Muscle layer of colon (tissue), 2 donors: Measurements from ENCODE around the gene DYRK1A.
"Not testable (repeated sequence)": the region's sequence is repeated elsewhere in the genome, so short reads cannot be mapped to it uniquely, and the experiment has no call there.

ENCODE experiments used
- H3K27ac ChIP-seq: one replicate; pipeline ENCODE4 v1.7.0; 2013; ENCODE audit warnings: low read depth, mild to moderate bottlenecking, low read length, moderate library complexity
- H3K27me3 ChIP-seq, 2 donors: one replicate each; pipeline ENCODE4 v1.7.0; 2013; ENCODE audit warnings: low read length in 2 of 2, mild to moderate bottlenecking in 2 of 2; ENCODE audit not compliant: insufficient read depth in 2 of 2, control insufficient read depth in 1 of 2
- H3K36me3 ChIP-seq: one replicate; pipeline ENCODE4 v1.7.0; 2013; ENCODE audit warnings: mild to moderate bottlenecking, low read length; ENCODE audit not compliant: insufficient read depth
- H3K4me1 ChIP-seq: one replicate; pipeline ENCODE4 v1.7.0; 2013; ENCODE audit warnings: mild to moderate bottlenecking, low read length; ENCODE audit not compliant: insufficient read depth
- H3K4me3 ChIP-seq, 2 donors: one replicate each; pipeline ENCODE4 v1.7.0; 2013; ENCODE audit warnings: low read length in 2 of 2, low read depth in 1 of 2, mild to moderate bottlenecking in 1 of 2, moderate library complexity in 1 of 2
- H3K9ac ChIP-seq: one replicate; pipeline ENCODE4 v1.7.0; 2013; ENCODE audit warnings: low read length
- H3K9me3 ChIP-seq: one replicate; pipeline ENCODE4 v1.7.0; 2013; ENCODE audit warnings: mild to moderate bottlenecking, low read length
- donor health status: abdominal sarcoma.
- donor health status: Adenocarcinoma of cecum.

DYRK1A gene

GRCh38 chr21:37366482-37367316 lies at the start of gene DYRK1A:
Gene DYRK1A (plus strand): TSS chr21:37366773. CDS start chr21:37420375, 53,602 bp downstream.
- H3K9ac ChIP-seq = peak within 1 kb of the TSS; percentile 84
- H3K27me3 ChIP-seq = no peaks in the 10 kb centered on the region
- no peaks in the 10 kb centered on the region for H3K9me3 ChIP-seq
- H3K4me1 ChIP-seq = peaks cover 38% of the 10 kb centered on the region
- peak within 1 kb of the TSS; percentile 95 for H3K27ac ChIP-seq
- H3K4me3 ChIP-seq = peak within 1 kb of the TSS; percentile 93 to 95
- no peaks in the 10 kb centered on the region for H3K36me3 ChIP-seq

GRCh38 chr21:37319551-37319950 lies 47.0 kb upstream of the DYRK1A start:
- Histone ChIP-seq H3K27me3 (no peaks in the 10 kb centered on the region), H3K4me1 (no peaks in the 10 kb centered on the region), H3K9ac (no peak overlapping the region), H3K36me3 (no peaks in the 10 kb centered on the region), H3K9me3 (peaks cover 9% of the 10 kb centered on the region), H3K27ac (no peak overlapping the region), H3K4me3 (no peak overlapping the region)

DNA sequence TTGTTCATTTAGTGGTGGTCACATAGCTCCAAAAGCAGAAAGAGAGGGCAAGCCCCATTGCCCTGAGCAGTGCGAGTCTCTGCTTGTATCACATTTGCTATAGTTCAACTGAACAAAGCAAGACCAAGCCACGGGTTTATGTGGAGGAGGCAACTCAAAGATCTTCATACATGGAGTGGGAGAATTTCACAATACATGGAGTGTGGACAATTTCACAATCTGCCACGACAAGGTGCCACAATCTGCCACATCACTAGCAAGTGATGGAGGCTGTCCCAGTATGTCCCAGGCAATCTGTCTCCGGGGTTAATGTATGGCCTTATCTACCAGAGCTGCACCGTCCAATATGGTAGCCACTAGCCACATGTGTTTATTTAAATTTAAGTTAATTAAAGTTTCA lies 44.5 kb upstream of the DYRK1A start:
- no peak overlapping the region for H3K9ac ChIP-seq
- peaks cover 5% of the 10 kb centered on the region for H3K9me3 ChIP-seq
- H3K36me3 ChIP-seq = no peaks in the 10 kb centered on the region
- no peaks in the 10 kb centered on the region for H3K27me3 ChIP-seq
- H3K4me3 ChIP-seq = no peak overlapping the region
- no peaks in the 10 kb centered on the region for H3K4me1 ChIP-seq
- H3K27ac ChIP-seq = no peak overlapping the region

DNA sequence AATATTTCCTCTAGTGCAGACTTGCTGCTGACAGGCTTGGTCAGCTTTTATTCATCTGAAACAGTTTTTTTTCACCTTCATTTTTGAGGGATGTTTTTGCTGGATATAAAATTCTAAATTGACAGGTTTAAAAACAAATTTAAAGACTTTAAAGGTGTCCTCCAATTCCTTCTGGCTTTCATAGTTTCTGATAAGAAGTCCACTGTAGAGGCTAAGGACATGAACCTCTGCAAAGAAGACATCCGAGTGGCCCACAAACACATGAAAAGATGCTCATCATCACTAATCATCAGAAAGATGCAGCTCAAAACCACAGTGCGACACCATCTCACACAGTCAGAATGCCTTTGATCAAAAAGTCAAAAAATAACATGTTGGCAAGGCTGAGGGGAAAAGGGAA lies 42.0 kb upstream of the DYRK1A start:
- Histone ChIP-seq H3K27me3 (no peaks in the 10 kb centered on the region), H3K4me3 (no peak overlapping the region), H3K27ac (no peak overlapping the region), H3K9ac (no peak overlapping the region), H3K4me1 (no peaks in the 10 kb centered on the region), H3K9me3 (no peaks in the 10 kb centered on the region), H3K36me3 (no peaks in the 10 kb centered on the region)

GRCh38 chr21:37328147-37328546 lies 38.4 kb upstream of the DYRK1A start:
- H3K4me3 ChIP-seq, H3K9me3 ChIP-seq, H3K27me3 ChIP-seq, H3K4me1 ChIP-seq, H3K36me3 ChIP-seq, H3K27ac ChIP-seq, H3K9ac ChIP-seq: not testable (repeated sequence)

GRCh38 chr21:37331411-37331810 lies 35.2 kb upstream of the DYRK1A start:
- Histone ChIP-seq H3K36me3 (no peaks in the 10 kb centered on the region), H3K27me3 (no peaks in the 10 kb centered on the region), H3K9me3 (no peaks in the 10 kb centered on the region), H3K27ac (no peak overlapping the region), H3K9ac (no peak overlapping the region), H3K4me1 (no peaks in the 10 kb centered on the region), H3K4me3 (no peak overlapping the region)

DNA sequence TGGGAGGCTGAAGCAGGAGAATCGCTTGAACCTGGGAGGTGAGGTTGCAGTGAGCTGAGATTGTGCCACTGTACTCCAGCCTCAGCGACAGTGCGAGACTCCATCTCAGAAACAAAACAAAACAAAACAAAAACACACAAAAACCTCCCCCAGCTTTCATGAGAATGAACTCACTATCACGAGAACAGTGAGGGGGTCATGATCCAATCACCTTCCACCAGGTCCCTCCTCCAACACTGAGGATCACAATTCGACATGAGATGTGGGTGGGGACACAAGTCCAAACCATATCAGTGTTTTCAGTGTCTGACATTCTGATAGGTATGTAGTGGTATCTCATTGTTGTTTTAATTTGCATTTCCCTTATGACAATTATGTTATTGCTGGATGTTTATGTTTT lies 31.5 kb upstream of the DYRK1A start:
- Histone ChIP-seq H3K4me1 (peaks cover 17% of the 10 kb centered on the region), H3K9ac (no peak overlapping the region), H3K4me3 (no peak overlapping the region), H3K27ac (no peak overlapping the region), H3K9me3 (no peaks in the 10 kb centered on the region), H3K27me3 (no peaks in the 10 kb centered on the region), H3K36me3 (no peaks in the 10 kb centered on the region)

GRCh38 chr21:37337179-37337578 lies 29.4 kb upstream of the DYRK1A start:
- H3K9ac ChIP-seq = no peak overlapping the region
- H3K4me1 ChIP-seq = peaks cover 17% of the 10 kb centered on the region
- H3K36me3 ChIP-seq = no peaks in the 10 kb centered on the region
- H3K4me3 ChIP-seq = no peak overlapping the region
- no peak overlapping the region for H3K27ac ChIP-seq
- no peaks in the 10 kb centered on the region for H3K9me3 ChIP-seq
- H3K27me3 ChIP-seq = no peaks in the 10 kb centered on the region

GRCh38 chr21:37337831-37338230 lies 28.7 kb upstream of the DYRK1A start:
- peaks cover 17% of the 10 kb centered on the region for H3K4me1 ChIP-seq
- no peaks in the 10 kb centered on the region for H3K36me3 ChIP-seq
- H3K27ac ChIP-seq = no peak overlapping the region
- no peak overlapping the region for H3K9ac ChIP-seq
- no peaks in the 10 kb centered on the region for H3K27me3 ChIP-seq
- no peaks in the 10 kb centered on the region for H3K9me3 ChIP-seq
- no peak overlapping the region for H3K4me3 ChIP-seq

DNA sequence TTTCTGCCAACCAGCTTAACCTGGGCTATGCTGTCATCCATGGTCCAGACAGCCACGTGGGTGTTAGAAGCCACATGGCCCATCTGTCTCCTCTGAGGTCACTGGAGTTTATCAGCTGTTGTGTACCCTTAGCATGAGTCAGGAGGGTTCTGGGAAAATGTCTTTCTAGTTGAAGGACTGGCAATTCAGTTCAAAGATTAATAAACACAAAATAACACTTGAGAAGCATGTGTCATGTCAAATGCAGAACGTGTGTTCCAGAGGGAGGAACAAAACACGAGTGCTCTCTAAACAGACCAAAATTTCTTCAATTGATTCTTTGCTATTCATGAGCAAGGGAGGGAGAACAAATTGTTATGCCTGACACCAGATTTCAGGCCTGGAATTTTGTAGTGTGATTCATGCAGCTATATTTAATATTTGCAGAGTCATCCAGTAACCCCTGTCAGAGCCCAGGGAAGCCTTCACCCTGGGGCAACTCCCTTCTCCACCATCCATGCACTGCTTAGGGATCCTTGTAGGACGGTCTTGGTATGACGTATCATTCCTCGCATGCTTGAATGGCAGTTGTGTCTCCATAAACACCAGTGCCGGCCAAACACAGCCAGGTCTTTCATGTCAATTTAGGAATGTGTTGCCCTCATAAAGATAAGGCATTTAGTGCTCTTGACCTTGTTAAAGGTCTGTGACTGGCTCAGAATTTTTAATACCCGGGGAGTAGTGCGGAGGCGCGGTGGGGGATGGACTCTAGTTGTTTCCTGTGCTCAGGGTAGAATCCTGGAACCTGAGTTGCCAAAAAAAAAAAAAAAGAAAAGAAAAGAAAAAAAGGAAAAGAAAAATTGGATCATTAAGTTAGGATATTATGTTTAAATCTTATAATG lies 27.7 kb upstream of the DYRK1A start:
- peaks cover 17% of the 10 kb centered on the region for H3K4me1 ChIP-seq
- no peaks in the 10 kb centered on the region for H3K36me3 ChIP-seq
- no peaks in the 10 kb centered on the region for H3K27me3 ChIP-seq
- no peak overlapping the region for H3K27ac ChIP-seq
- no peak overlapping the region for H3K9ac ChIP-seq
- no peaks in the 10 kb centered on the region for H3K9me3 ChIP-seq
- no peak overlapping the region for H3K4me3 ChIP-seq

GRCh38 chr21:37339552-37339939 lies 27.0 kb upstream of the DYRK1A start:
- Histone ChIP-seq H3K9ac (no peak overlapping the region), H3K9me3 (no peaks in the 10 kb centered on the region), H3K36me3 (no peaks in the 10 kb centered on the region), H3K4me1 (peaks cover 17% of the 10 kb centered on the region), H3K27me3 (no peaks in the 10 kb centered on the region), H3K4me3 (no peak overlapping the region), H3K27ac (no peak overlapping the region)
